GM12864 (cell line): ENCODE results near the gene SETD3.

Experiments
- DNase-seq: peaks from one replicate; pipeline ENCODE4 v3.0.0-alpha.2; 2011; ENCODE audit warnings: low read depth
- H3K4me3 ChIP-seq: 2 replicates; pipeline ENCODE4 v1.5.1; 2011; ENCODE audit warnings: mild to moderate bottlenecking, low read depth, low read length, control low read depth
- TF ChIP-seq, protein P1 (sequence below): IDR thresholded peaks from 2 replicates; pipeline ENCODE4 v1.5.1; 2011; ENCODE audit warnings: low read depth, mild to moderate bottlenecking, moderate library complexity, low read length, control low read depth, inconsistent platforms; ENCODE audit errors: missing control alignments

The SETD3 gene

DNA sequence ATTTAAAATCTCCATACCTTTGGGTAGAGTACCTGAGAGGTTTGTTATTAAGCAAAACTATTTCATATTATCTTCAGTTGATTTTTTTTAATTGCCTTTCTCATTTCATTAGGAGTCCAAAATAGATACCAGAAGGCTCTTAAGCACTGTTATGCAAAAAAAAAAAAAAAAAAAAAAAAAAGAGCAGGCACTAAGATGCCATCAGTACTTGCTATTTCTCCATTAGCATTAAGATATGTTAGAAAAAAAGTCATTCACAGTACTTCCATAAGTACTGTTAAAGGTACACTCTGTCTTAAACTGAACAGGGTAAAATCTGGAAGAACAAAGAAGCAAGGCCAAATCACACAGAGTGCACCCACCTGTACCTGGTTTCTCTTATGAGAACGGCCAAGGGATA is 57.2 kb downstream of the SETD3 start:
- DNase-seq = no peak
- no peak overlapping the region for H3K4me3 ChIP-seq
- TF ChIP-seq, protein P1, sequence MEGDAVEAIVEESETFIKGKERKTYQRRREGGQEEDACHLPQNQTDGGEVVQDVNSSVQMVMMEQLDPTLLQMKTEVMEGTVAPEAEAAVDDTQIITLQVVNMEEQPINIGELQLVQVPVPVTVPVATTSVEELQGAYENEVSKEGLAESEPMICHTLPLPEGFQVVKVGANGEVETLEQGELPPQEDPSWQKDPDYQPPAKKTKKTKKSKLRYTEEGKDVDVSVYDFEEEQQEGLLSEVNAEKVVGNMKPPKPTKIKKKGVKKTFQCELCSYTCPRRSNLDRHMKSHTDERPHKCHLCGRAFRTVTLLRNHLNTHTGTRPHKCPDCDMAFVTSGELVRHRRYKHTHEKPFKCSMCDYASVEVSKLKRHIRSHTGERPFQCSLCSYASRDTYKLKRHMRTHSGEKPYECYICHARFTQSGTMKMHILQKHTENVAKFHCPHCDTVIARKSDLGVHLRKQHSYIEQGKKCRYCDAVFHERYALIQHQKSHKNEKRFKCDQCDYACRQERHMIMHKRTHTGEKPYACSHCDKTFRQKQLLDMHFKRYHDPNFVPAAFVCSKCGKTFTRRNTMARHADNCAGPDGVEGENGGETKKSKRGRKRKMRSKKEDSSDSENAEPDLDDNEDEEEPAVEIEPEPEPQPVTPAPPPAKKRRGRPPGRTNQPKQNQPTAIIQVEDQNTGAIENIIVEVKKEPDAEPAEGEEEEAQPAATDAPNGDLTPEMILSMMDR = no peak

DNA sequence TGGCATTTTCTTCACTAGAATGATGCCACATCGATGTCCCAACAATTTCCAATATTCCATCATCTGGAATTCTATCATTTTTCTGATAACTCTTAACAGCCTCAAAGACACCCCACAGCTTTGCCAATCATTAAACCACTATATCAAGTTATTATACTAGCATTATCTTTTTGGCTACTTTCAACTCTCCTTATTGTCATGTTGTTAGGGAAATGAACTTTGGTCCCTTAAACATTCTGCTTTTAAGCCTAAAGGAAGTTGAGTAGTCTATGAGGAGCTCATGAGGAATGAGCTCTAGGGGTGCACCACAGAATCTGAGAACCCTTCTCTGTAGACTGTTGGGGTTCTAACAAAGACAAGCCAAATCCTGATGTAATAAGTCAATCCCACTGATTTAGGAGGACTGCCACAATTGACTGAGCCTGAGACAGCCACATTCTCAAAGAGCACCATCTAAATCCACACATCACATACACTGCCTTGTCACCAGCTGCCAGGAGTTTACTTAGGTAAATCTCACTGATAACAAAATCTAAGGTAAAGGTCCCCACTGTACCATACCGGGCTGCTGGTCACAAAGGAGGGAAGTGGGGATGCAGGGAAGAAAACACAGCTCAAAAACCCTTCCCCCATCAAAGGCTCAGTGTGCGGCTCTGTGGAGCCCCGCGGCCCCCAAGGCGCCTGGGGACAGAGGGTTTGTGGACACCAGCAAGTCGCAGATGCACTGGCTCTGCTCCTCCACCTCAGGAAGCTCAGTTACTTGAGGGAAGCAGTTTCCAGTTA is 58.2 kb downstream of the SETD3 start:
- DNase-seq = no peak
- no peak overlapping the region for H3K4me3 ChIP-seq
- TF ChIP-seq, protein P1 = no peak

DNA sequence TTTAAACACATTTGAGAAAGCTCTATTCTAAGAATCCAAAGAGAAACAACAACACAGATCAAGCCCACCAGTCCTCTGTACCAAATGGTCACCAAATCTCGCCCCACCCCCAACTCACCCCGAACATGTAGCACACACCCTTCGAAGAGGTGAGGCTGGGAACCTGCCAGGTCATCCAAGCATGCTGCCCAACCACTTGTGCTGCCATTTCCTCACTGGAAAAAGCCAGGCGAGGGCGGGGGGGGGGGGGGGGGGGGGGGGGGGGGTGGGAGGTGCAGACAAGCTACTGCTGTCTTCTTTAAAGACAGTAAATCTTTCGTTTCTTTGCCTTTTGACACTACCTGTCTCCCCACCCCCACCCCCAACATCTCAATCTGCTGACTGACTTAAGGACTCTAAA is 59.9 kb downstream of the SETD3 start:
- TF ChIP-seq, protein P1 = no peak
- no peak for DNase-seq
- no peak overlapping the region for H3K4me3 ChIP-seq

DNA sequence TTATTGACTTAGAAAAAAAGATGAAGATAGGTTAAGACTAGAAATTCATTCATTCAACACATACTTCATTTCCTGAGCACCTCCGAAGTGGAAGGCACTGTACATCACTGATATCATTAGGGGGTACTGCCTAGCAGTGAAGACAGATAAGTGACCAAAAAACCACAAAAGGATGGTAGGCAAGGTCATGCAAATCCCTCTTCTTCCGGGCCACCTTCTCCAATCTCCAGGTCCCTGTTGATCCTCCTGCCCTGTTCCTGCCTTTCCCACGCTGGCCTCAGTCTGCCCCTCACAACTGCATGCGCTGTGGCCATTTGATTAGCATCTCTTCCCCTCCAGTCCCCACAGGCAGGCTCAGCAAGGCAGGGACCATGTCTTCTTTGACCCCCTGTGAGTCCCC is 60.8 kb downstream of the SETD3 start:
- H3K4me3 ChIP-seq = no peak overlapping the region
- TF ChIP-seq, protein P1 = no peak
- DNase-seq = no peak

DNA sequence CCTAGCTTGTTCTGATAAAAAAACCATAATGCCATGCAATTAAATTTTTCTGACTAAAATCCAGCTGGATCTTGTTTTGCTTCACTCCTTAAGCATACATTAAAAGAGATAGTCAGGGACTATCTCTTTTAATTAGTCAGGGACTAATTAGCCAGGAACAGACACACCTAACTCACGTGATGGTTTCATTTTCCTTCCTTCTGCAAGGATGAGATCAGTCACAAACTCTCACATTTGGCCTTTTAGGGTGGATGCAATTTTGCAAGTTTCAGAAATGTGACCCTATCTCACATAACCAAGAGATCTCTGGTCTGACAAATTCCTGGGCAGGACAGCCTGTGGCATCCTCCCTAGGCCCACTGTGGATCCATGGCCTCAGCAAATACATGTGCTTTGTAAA is 62.4 kb downstream of the SETD3 start:
- DNase-seq = no peak
- TF ChIP-seq, protein P1 = no peak
- no peak overlapping the region for H3K4me3 ChIP-seq

DNA sequence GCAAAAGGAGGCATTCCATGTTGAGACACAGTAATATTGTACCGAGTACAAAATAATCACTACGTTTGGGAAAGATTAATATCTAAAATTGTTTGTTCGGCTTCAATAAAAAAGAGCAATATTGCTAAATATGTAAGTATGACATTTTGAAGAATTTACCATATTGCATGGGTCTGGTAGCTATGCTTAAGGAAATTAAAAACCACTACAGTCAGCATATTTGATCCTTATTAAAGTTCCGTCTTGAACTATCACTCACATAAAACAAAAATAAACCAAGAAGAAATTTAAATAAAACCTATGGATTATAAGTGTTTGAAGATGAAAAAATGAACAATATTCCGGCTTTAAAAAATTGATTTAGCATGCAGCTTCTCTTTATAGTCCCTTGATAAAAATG is 63.8 kb downstream of the SETD3 start:
- TF ChIP-seq, protein P1 = no peak
- DNase-seq = no peak
- no peak overlapping the region for H3K4me3 ChIP-seq
